Activated CD4-positive, CD25-positive, alpha-beta regulatory T cell treated with anti-CD3 and anti-CD28 coated beads, Interleukin-2, amount 50 U/mL, for 16 hours (primary cell): ENCODE data around the gene TMEM165.

ENCODE experiments used
- DNase-seq: peaks from one replicate; pipeline ENCODE4 v3.0.0-alpha.2; 2020; ENCODE audit warnings: low read depth, low spot score

Gene TMEM165

DNA sequence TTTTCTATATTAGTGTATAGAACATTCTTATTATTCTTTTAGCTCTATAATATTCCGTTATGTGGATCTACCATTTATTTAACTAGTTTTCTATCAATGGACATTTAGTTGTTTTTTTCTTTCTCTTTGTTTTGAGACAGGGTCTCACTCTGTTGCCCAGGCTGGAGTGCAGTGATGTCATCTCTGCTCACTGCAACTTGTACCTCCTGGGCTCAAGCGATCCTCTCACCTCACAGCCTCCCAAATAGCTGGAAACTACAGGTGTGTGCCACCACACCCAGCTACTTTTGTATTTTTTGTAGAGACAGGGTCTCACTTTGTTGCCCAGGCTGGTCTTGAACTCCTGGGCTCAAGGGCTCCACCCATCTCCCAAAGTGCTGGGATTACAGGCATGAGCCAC, 10.8 kb downstream of the TMEM165 start:
- DNase-seq = no peak

DNA sequence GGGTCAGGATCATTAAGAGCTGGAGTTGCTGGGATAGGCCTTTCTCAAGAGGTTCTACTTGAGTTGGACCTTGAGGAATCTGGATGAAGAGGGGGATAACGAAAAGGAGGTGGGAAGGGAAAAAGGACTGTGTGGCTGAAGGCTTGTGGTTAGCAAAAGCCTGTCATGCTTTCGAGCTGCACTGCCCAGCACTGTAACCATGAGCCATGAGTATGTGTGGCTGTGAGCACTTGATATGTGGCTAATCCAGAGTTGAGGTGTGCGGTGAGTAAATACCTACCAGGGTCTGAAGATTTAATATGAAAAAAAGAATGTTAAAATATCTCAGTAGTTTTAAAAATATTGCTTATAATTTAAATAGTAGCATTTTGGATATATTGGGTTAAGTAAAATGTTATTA, 11.4 kb downstream of the TMEM165 start:
- DNase-seq = no peak

DNA sequence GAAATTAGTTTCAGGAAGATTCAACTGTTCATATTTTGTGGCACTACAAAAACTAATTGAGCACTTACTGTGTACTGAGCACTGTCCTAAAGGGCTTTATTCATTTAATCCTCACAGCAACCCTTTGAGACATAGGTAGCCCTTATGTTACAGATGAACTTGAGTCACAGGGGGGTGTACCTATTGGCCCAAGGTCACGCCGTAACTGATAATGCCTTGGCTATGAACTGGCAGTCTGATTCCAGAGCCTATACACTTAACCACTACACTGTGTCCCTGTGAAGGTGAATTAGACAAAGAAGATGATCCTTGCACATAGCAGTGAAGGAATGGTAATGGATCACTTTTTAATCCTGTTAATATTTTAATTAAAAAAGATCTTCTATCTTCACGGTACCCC, 12.0 kb downstream of the TMEM165 start:
- DNase-seq = no peak

DNA sequence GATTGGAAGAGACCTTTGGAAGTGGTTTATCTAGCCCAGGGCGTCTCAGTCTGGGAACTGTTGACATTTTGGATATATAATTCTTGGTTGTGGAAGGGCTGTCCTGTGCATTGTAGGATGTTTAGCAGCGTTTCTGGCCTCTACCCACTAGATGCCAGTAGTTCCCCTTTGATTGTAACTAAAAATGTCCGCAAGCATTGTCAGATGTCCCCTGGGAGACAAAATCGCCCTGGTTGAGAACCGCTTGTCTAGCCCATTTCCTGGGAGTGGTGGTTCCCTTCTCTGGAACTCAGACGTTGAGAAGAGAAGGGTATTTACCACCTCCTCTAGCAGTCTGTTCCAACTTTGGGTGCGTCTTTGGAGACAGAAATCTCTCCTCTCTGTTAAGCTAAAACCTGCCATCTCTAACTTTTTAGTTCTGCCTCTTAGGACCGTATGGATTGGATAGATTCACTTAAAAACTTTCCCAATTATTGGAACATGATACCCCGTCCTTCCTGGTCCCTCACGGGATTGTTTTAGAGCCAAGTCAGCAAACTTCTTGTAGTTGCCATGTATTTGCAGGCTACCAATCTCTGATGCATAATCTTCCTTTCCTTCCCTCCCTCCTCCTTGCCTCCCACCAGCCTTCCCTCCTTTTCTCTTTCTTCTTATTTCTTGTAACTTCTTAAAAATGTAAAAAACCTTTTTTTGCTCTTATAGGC, 13.9 kb downstream of the TMEM165 start:
- DNase-seq = no peak

DNA sequence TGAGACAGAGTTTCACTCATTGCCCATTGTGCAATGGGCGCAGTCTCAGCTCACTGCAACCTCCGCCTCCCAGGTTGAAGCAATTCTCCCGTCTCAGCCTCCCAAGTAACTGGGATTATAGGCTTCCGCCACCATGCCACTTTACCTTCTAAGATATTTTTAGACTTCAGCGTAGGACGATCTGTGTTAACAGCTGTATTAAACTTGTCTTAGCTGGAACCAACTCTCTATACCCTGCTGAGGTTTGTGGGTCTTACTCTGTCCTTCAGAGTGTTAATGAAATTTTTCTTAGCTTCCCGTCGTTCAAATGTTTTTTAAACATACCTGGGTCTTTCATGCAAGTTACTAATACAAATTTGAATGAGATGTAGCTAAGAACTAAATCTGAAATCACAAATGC, 14.7 kb downstream of the TMEM165 start:
- no peak for DNase-seq

DNA sequence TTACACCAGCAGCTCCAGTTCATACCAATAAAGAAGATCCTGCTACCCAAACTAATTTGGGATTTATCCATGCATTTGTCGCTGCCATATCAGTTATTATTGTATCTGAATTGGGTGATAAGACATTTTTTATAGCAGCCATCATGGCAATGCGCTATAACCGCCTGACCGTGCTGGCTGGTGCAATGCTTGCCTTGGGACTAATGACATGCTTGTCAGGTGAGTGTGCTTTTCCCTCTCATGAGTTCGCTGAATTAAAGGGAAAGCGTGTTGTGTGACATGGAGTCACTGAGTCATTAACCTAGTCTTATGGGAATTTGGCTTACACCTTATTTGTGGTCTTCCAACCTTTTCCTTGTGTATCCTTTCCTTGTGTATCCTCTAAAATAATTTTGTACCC, 15.9 kb downstream of the TMEM165 start:
- DNase-seq = no peak

DNA sequence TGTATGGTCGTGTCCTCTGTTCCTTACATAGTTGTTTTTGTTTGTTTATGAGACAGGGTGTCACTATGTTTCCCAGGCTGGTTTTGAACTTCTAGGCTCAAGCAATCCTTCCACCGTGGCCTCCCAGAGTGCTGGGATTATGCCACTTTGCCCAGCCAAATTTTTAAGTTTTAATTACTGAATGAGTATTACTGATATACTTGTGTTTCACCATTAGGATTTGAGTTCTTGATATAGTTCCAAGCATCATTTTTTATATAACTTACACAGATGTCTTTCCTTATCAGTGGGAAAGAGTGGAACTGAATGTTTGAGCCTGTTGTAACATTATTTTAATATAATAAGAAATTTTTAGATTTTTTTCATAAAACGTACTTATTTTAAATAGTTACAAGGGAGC, 20.4 kb downstream of the TMEM165 start:
- no peak for DNase-seq

DNA sequence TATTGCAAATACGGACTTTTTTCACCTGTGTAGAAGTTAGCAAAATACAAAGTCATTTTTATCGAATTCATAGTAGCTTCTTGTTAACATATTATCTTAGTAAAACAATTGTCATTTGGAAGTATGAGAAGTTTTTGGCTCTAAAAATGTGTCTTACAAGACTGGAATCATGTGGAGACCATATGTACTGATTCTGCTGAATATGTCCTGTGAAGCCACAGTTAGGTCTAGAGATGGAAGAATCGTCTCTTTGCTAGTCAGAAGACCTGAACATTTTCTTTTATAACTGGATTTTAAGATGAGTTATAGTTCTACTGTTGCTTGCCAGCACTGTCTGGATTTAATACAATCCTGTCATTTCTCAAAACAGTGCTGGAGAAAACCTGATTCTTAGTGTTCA, 29.0 kb downstream of the TMEM165 start:
- DNase-seq = no peak

DNA sequence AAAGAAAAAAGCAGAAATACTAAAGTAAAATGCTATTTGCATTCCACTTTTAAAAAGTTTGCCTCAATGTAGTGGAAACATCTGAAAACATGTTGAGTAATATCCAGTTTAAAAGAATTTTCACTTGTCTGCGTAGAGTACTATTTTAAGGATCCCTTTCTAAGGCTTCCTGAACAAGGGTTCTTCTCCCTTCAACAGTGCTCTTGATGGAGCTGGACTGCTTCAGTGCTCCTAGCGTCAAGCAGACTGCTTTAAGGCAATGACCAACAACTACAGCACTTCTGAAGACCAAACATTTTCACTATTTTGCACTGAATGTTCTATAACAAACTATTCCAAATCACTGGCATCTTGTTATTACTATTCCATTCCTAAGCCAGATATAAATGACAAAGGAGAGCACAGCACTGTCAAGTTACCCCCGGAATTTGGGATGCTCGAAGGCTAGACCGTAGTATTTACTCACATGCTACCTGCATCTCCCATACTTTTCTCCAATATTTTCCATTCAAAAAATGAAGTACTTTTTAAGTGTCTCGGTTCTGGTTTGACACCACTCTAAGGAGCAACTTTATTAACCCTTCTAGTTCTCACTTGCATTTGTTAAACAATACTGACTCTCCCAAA, 36.1 kb downstream of the TMEM165 start:
- no peak for DNase-seq

DNA sequence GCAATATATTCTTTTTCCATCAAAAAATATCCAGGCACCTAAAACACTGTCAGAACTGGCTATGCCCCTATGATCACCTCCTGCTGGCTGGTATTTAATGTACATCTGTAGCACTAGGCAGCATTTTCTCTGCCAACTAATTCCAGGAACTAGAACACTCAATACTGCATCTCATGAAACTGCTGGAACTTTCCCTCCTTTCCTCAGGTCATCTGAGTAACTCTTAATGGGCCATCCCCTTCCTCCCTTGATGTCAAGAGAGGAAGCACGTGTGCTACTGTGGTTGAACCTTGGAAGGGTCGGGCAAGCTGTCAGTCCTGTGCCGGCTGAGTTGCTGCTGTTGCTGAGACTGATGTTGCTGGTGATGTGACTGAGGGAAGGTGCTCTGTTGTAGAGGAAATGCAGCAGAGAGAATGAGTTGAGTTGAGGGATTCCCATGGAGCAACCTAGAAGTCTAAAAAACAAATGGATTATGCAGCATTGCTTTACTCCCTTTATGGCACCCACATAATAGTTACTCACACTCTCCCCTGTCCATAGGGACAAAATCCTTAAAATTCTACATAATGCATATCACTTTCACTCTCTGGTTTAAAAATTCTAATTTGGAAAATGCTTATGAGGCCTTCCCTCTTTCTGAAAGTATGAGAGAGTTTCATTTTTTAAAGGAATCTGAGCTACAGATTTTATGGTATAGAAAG, 39.5 kb downstream of the TMEM165 start:
- no peak for DNase-seq

DNA sequence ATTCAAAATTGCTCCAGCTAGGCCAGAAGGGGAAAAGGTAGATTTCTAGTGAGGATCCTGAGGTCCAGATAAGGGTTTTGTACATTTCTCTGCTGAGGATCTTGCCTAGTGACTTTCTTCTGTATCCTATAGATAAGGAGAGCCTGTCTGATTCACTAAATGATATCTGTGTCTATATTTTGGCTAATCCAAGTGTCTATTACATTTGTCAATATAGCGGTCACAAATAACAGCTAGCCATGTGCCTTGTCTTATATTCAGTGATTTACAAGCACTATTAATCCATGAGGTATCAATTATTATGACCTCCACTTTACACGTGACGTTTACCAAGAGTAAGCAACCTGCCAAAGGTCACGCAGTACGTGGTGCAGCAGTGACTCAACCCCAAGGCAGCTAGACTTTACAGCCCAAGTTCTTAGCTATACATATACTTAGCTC, 41.6 kb downstream of the TMEM165 start:
- no peak for DNase-seq

DNA sequence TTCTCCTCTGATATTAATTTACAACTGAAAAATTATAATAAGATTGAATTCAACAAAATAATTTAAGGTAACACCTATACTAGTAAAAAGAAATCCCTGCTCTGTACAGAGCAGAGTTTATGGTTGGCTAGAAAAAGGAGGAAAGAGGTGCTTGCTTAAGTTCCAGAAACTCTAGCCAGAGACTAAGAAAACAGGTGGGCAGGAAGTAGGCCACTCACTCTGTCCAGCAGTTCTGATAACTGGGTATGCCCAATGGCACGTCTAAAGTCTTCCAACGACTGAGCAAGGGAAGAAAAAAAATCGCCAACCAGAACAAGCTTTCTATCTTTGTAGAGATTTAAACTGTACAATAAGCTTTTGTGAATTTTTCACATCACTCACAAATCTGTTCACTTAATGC, 42.1 kb downstream of the TMEM165 start:
- no peak for DNase-seq

DNA sequence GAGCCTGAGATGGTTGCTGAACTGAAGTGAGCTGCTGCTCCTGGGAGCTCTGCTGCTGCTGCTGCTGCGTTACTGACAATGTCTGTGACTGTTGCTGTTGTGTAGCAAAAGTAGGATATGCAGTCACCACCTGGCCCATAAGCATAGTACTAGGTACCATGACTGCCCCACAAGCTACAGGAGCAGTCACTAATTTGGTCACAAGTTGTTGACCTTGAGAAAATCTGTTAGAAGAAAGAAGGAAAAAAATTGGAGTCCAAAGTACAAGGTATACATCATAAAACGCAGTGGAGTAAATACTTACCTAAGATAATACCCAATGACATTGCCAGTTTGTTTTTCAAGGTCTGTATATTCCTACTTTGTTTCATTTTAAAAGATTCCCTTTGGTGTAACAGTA, 42.6 kb downstream of the TMEM165 start:
- DNase-seq = no peak

DNA sequence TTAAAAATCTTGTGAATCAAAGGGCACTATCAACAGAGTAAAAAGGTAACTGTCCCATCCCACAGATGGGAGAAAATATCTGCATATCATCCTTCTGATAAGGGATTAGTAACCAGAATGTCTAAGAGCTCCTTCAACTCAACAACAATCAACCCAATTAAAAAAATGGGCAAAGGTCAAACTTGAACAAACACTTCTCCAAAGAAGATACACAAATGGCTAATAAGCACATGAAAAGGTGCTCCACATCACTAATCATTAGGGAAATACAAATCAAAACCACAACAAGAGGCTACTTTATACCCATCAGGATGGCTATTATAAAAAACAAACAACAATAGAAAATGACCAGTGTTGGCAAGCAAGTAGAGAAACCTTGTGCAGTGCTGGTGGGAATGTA, 43.3 kb downstream of the TMEM165 start:
- DNase-seq = no peak

DNA sequence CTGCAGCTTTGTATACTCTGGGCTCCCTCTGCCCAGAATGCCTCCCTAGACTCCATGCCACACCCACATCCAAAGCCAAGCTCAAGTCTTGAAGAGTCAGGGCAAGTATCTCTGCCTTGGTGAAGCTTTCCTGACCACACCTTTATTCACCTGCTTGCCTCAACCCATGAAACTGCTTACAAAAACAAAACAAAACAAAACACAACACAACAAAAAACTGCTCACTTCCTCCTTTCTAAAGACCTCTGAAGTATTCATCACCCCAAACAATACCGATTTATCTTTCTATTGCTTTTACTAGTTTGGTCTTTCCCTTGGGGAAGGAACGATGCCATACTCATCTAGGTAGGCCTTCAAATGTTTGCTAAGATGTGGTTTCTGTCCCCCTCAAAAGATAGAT, 45.0 kb downstream of the TMEM165 start:
- no peak for DNase-seq

DNA sequence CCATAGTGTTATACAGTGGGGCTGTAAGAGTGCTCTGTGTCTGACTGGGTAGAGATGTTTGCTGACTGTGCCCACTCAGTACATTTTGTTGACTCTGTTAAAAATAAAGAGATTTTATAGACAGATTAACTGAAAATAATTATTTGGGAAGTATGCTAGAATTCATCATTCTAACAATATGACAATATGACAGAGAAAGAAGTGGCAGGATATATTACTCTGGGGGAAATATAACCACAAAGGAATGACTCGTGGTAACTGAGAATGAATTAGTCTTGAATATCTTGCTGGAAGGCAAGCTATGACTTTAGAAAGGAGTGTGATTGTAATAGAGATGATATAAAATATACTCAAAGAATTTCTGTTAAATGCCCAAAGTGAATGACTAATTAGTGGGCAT, 46.8 kb downstream of the TMEM165 start:
- no peak for DNase-seq

DNA sequence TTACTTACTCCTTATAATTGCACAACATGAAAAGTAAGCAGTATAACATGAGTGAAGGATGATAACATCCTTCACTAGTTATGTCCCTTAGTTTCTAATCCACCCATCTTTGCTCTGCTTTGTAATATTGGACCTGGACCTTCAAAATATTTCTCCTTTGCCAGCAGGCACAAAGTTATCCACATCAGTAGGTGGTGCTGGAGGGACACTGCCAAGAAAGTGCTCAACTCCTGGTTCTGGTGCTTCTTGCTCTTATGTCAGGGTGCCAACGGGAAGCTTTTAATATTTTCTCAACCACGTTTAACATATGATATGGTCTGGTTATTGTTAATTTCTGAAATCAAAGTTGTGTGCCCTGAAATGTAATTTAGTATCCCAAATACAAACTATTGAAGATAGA, 49.1 kb downstream of the TMEM165 start:
- DNase-seq = no peak

DNA sequence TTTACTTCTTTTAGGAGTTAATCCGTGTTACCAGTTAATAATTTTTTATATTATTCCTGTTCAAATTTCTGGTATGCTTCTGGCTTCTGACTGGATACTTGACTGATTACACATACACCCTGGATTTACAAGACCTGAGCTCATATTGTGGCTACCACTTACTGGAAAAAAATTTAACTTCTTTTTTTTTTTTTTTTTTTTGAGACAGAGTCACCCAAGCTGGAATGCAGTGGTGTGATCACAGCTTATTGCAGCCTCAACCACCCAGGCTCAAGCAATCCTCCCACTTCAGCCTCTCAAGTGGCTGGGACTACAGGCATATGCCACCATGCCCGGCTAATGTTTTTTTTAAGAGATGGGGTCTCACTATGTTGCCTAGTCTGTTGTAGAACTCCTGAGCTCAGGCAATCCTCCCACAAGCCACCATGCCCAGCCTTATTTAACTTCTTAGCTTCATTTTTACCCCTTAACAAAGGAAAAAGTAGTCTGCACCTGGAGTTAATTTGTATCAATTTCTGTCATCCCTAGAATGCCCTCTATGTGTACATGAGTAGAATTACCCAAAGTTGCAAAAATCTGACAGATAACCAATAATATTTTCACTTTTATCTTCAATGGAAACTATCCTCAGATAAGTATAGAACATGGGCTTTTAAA, 50.3 kb downstream of the TMEM165 start:
- DNase-seq = no peak

DNA sequence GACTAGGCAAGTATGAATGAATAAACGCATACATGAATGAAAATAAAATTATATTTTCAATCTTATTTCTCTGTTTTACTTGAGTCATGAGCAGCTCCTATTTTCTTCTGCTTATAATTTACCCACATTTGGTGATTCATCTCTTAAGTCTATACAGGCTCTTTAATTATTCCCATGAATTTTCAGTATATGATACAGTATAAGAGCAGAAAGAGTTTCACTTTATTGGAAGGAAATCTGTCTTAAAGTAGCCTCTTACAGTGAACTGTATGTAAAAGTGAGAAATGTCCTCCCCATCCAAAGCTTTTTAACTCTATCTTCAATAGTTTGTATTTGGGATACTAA, 50.8 kb downstream of the TMEM165 start:
- no peak for DNase-seq

DNA sequence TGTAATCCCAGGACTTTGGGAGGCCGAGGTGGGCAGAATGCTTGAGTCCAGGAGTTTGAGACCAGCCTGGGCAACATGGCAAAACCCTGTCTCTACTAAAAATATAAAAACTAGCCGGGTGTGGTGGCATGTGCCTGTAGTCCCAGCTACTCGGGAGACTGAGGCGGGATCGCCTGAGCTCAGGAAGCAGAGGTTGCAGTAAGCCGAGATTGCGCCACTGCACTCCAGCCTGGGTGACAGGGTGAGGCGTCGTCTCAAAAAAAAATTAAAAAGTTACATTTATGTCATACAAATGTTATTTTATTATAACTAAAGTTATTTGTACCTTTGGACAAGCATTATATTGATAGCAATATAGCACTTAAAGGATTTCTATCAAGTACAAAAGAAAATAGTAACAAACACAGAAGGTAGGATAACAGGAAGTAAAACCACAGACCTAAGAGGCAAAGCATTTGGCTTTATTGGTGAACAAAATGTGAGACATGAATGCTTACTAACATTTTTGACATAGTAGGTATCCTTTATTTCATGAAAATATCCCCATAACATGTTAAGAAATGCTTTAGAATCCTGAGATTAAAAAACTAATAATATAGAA, 51.5 kb downstream of the TMEM165 start:
- DNase-seq = no peak

DNA sequence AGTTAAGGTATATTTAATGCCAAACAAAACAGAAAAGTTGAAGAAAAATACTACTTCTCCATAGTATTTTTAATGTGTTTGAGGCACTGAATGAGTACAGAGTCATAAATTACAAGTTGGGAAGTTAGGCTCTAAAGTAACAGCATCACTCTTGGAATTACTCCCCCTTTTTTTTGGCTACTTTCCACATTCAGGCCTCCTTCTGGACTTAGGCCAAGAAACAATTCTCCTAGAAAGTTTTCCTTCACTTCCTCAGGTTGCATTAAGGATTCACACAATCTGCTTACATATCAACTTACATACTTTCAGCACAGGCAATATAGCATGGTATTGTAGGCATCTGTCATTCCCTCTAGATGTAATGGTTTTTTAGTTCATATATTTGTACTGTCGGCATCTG, 52.1 kb downstream of the TMEM165 start:
- DNase-seq = no peak

DNA sequence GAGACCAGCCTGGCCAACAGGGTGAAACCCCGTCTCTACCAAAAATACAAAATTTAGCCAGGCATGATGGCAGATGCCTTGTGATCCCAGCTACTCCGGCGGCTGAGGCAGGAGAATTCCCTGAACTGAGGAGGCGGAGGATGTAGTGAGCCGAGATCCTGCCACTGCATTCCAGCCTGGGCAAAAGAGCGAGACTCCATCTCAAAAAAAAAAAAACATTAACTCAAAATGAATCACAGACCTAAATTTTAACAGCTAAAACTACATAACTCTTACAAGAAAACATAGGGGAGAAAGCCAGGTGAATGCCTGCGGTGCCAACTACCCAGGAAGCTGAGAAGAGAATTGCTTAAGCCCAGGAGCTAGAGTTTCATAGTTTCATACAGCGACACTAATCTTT, 54.8 kb downstream of the TMEM165 start:
- no peak for DNase-seq
